ENCODE data around the gene FGR.

GRCh38 chr1:27611450-27611849 lies 23.5 kb downstream of the FGR start:
- TF ChIP-seq, protein P1, sequence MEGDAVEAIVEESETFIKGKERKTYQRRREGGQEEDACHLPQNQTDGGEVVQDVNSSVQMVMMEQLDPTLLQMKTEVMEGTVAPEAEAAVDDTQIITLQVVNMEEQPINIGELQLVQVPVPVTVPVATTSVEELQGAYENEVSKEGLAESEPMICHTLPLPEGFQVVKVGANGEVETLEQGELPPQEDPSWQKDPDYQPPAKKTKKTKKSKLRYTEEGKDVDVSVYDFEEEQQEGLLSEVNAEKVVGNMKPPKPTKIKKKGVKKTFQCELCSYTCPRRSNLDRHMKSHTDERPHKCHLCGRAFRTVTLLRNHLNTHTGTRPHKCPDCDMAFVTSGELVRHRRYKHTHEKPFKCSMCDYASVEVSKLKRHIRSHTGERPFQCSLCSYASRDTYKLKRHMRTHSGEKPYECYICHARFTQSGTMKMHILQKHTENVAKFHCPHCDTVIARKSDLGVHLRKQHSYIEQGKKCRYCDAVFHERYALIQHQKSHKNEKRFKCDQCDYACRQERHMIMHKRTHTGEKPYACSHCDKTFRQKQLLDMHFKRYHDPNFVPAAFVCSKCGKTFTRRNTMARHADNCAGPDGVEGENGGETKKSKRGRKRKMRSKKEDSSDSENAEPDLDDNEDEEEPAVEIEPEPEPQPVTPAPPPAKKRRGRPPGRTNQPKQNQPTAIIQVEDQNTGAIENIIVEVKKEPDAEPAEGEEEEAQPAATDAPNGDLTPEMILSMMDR (IDR thresholded peaks at IDR 0.05), result no peak
- TF ChIP-seq EZH2 (IDR thresholded peaks at IDR 0.05) (no peak), EZH2phosphoT487 (IDR thresholded peaks at IDR 0.05) (no peak)
